Right atrium auricular region (tissue), 2 donors: Measurements from ENCODE around the gene GAL3ST2. TPM values are rescaled to one million over a fixed set of nuclear protein-coding genes. Genes with fewer than 3 reads are reported as not detected.
"Not testable (repeated sequence)": the region's sequence is repeated elsewhere in the genome, so short reads cannot be mapped to it uniquely, and the experiment has no call there.

Experiments
- DNase-seq: peaks from one replicate; pipeline ENCODE4 v3.0.0-alpha.2; 2019; ENCODE audit warnings: low spot score
- H3K27ac ChIP-seq, 2 donors: fragments of 200-600 bp; sonication (generic); 1 replicate in 1 of 2; 2 replicates in 1 of 2; pipeline ENCODE4 v1.5.1; 2016 to 2019
- H3K27me3 ChIP-seq, 2 donors: fragments of 200-600 bp; sonication (generic); one replicate each; pipeline versions ENCODE4 v1.5.1 to v1.6.0; 2017 to 2019
- H3K36me3 ChIP-seq: fragments of 200-600 bp; sonication (generic); one replicate; pipeline ENCODE4 v1.5.1; 2016
- H3K4me1 ChIP-seq, 2 donors: fragments of 200-600 bp; sonication (generic); one replicate each; pipeline versions ENCODE4 v1.5.1 to v1.6.0; 2017 to 2019
- H3K4me3 ChIP-seq, 2 donors: fragments of 200-600 bp; sonication (generic); 1 replicate in 1 of 2; 2 replicates in 1 of 2; pipeline ENCODE4 v1.5.1; 2017 to 2019; ENCODE audit warnings: mild to moderate bottlenecking in 1 of 2, moderate library complexity in 1 of 2
- H3K9me3 ChIP-seq, 2 donors: fragments of 200-600 bp; sonication (generic); one replicate each; pipeline ENCODE4 v1.5.1; 2019
- total RNA-seq, 2 donors: library from RNA; depleted of rRNA; stranded (reverse); fragments of >200 nt; gene quantifications; one replicate each; pipeline ENCODE4 v1.1.0, GENCODE V29; 2016
- TF ChIP-seq, protein P1 (sequence below), 2 donors: fragments of 200-600 bp; sonication (generic); IDR thresholded peaks; one replicate each; pipeline ENCODE4 v1.5.1; 2019; ENCODE audit warnings: antibody characterized with exemption in 2 of 2

GAL3ST2 gene
- total RNA-seq, 2 donors from 2014 or later, result 0.56 to 1.1 TPM

DNA sequence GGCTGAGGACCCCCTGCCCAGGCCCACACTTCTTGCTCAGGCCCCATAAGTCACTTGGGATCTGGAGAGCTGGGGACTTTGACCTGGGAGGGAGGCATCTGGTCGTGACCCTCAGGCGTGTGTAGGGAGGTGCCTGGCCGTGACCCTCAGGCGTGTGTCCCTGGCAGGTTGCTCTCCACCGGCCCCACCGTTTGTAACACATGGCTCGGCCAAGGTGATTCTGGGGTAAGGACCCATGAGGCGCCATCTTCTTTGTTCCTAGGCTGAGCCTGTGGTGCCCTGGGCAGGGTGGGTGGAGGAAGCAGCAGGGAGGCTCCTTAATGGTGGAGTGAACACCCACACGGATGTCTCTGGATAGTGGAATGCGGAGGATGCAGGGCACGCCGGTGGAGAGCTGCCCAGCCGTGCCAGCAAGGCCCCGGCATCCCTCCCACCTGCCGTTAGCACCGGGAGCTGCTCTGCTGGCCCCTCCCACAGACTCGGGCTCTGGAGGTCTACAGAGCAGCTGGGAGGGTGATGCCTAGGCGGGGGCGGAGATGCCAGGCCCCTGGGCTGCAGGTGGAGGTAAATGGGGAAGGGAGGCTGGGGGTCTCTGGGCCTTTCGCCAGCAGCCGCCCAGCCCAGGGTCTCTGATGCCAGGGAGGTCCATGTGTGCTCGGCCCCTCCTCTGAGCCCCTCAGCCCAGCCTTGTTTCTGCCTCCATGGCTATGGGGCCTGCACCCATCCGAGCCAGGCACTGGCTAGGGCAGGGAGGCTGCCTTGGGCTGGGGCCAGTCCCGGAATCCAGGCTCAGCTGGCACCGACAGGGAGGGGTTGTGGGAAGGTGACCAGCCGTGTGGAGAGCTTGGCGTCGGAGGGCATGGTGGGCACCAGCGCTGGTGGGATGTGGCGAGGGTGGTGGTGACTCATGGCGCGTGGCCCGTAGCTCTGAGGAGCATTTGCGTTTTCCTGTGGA is 1.1 kb upstream of the GAL3ST2 start:
- H3K4me1 ChIP-seq, result no peaks in the 10 kb centered on the region
- H3K36me3 ChIP-seq, result no peaks in the 10 kb centered on the region
- TF ChIP-seq, protein P1, sequence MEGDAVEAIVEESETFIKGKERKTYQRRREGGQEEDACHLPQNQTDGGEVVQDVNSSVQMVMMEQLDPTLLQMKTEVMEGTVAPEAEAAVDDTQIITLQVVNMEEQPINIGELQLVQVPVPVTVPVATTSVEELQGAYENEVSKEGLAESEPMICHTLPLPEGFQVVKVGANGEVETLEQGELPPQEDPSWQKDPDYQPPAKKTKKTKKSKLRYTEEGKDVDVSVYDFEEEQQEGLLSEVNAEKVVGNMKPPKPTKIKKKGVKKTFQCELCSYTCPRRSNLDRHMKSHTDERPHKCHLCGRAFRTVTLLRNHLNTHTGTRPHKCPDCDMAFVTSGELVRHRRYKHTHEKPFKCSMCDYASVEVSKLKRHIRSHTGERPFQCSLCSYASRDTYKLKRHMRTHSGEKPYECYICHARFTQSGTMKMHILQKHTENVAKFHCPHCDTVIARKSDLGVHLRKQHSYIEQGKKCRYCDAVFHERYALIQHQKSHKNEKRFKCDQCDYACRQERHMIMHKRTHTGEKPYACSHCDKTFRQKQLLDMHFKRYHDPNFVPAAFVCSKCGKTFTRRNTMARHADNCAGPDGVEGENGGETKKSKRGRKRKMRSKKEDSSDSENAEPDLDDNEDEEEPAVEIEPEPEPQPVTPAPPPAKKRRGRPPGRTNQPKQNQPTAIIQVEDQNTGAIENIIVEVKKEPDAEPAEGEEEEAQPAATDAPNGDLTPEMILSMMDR (IDR thresholded peaks at IDR 0.05), result no peak
- no peak overlapping the region for H3K4me3 ChIP-seq
- H3K27me3 ChIP-seq, result no peaks in the 10 kb centered on the region
- peak; percentile 42 for DNase-seq
- no peak overlapping the region for H3K27ac ChIP-seq
- H3K9me3 ChIP-seq, result no peaks in the 10 kb centered on the region

DNA sequence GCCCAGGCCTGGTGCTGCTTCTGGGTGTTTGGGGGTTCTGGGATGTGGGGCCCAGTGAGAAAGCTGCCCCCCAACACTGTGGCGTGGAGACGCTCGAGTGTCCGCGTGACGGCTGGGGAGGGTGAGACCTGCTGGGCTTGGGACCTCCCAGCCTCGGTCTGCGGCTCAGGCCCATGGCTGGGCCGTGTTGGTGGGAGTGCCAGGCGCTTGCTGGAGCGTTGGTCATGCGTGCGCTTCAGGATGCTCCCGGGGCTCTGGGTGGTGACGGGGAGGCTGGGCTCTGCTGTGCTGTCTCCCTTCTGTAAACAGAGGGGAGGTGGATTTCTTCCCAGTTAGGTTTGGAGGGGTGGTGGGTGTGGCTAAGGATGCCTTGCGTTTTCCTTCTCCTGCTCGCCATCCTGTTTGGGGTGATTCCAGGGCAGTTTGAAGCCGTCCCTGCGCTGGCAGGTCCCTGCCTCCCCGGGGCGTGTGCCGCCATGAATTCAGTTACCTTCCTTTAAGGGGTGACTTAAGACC is 606 bp downstream of the GAL3ST2 start:
- H3K9me3 ChIP-seq, result no peaks in the 10 kb centered on the region
- TF ChIP-seq, protein P1 (IDR thresholded peaks at IDR 0.05), result no peak
- no peak for DNase-seq

DNA sequence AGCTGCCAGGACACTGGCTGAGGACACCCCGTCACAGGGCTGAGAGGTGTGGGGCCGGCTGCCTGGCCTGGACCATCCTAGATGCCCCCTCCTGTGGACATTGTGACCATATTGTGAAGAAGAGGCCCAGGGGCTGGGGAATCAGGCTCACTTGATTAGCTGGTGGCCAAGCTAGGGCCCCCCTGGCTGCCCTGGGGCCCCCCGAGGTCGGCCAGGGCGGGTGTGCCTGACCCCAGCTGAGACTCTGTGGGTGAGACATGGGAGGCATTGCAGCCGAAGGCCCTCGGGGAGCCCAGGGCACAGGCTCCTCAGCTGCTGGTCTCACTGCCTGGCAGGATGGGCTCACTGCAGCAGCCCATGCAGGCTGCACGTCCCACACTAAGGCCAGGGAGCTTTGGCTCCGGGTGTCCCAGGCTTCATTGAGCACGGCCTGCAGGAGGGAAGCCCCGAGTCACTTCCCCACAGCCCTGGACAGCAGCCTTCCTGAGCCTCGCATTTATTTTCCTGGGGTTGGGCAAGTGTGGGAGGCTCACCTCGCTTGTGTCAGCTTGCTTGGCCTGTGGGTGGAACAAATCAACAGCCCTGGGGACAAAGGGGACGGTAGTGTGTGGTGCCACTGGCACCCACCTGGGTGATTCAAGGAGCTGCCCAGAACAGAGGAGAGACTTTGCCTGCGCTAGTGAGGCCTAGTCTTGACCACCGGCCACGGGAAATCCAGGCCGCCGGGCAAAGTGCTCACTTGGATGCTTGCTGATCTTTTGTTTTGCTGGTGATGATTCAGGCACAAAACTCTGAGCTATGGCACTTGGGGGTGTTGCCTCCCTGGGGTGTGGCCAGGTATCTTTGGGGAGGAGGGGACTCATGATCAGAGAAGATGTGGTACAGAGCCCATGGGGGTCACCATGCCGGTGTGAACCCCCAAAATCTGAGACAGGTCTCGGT is 1.3 kb downstream of the GAL3ST2 start:
- H3K9me3 ChIP-seq, result no peaks in the 10 kb centered on the region
- TF ChIP-seq, protein P1 (IDR thresholded peaks at IDR 0.05), result no peak
- DNase-seq, result peak; percentile 53
- no peak overlapping the region for H3K27ac ChIP-seq
- no peaks in the 10 kb centered on the region for H3K27me3 ChIP-seq
- no peaks in the 10 kb centered on the region for H3K4me1 ChIP-seq
- no peak overlapping the region for H3K4me3 ChIP-seq
- H3K36me3 ChIP-seq, result no peaks in the 10 kb centered on the region

More for the DNA sequence above, 606 bp downstream of the GAL3ST2 start:
- Histone ChIP-seq H3K4me1 (no peaks in the 10 kb centered on the region), H3K27ac (no peak overlapping the region), H3K4me3 (no peak overlapping the region), H3K27me3 (no peaks in the 10 kb centered on the region), H3K36me3 (no peaks in the 10 kb centered on the region)

- H3K4me3 ChIP-seq, result no peak overlapping the region
- H3K4me1 ChIP-seq, result no peaks in the 10 kb centered on the region
- no peaks in the 10 kb centered on the region for H3K36me3 ChIP-seq
- no peak for DNase-seq
- no peaks in the 10 kb centered on the region for H3K9me3 ChIP-seq
- H3K27me3 ChIP-seq, result no peaks in the 10 kb centered on the region
- H3K27ac ChIP-seq, result no peak overlapping the region
- TF ChIP-seq, protein P1 (IDR thresholded peaks at IDR 0.05), result no peak
Measured at GRCh38 chr2:241780939-241781569, 4.4 kb downstream of the GAL3ST2 start.

DNA sequence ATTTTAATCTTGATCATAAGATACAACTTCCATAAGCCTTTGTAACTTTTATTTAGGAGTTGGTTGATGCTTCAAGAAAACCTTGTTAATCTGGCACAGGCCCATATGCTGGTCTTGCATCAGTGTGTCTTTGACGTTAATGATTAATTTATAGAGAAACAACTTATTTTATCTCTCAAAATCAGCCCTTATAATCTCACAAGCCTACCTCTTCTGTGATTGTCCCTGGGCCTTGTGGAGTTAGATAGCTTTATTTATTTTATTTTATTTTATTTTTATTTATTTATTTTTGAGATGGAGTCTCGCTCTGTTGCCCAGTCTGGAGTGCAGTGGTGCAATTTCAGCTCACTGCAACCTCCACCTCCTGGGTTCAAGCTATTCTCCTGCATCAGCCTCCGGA is 5.4 kb downstream of the GAL3ST2 start:
- H3K27me3 ChIP-seq, H3K4me1 ChIP-seq, DNase-seq, H3K36me3 ChIP-seq, H3K4me3 ChIP-seq, H3K27ac ChIP-seq, H3K9me3 ChIP-seq: not testable (repeated sequence)
